K562 (cell line): ENCODE measurements around the gene TMEM132D. TPM values are rescaled to one million over a fixed set of nuclear protein-coding genes. Genes with fewer than 3 reads are reported as not detected.

Experiments
- CXXC5 ChIP-seq: fragments of 250-450 bp; sonication (Bioruptor Pico); IDR thresholded peaks from 2 replicates; pipeline ENCODE4 v1.8.0; 2022; ENCODE audit warnings: inconsistent platforms, mild to moderate bottlenecking, moderate library complexity
- SETDB1 ChIP-seq: IDR thresholded peaks from one replicate; pipeline ENCODE4 v1.6.1; 2012; ENCODE audit warnings: low read length, control low read depth, inconsistent platforms
- TRIM28 ChIP-seq: fragments of 450-650 bp; IDR thresholded peaks from 2 replicates; pipeline ENCODE4 v1.6.1; 2017
- polyA plus RNA-seq, 8 experiments: library from polyadenylated mRNA; depleted of rRNA in 4 of 8; stranded (reverse) in 5 of 8; unstranded in 3 of 8; fragments of >200 nt; fragmentation: Nextera tagmentation in 2 of 8; fragmentation: Illumina TruSeq in 1 of 8; extraction: Ambion mirVana in 2 of 8; extraction: Trizol in 1 of 8; gene quantifications; 2 replicates each; pipeline versions ENCODE4 v1.2.1 to v1.2.3, GENCODE V29; 2011 to 2014; ENCODE audit warnings: inconsistent platforms in 1 of 8, missing spikeins in 1 of 8
- total RNA-seq, 7 experiments: library from RNA; depleted of rRNA in 6 of 7; stranded (reverse); fragments of >200 nt in 6 of 7; fragmentation: Illumina TruSeq in 2 of 7; extraction: Trizol in 2 of 7; gene quantifications; 2 replicates each; pipeline versions ENCODE4 v1.2.1 to v1.2.3, GENCODE V29; 2011 to 2021; ENCODE audit warnings: low replicate concordance in 1 of 7
- TF ChIP-seq, protein P1 (sequence below), 2 experiments: fragments of 450-650 bp; formaldehyde crosslinking in 1 of 2; IDR thresholded peaks; 2 replicates each; pipeline versions ENCODE4 v1.4.0 to v1.6.1; 2014 to 2020; ENCODE audit warnings: mild to moderate bottlenecking in 2 of 2, borderline replicate concordance in 1 of 2, low read depth in 1 of 2

The TMEM132D gene
- total and polyA plus RNA-seq, 9 of the 15 experiments (the other 6 are each of a cell fraction or from before 2014, with no cell fraction given): not detected

DNA sequence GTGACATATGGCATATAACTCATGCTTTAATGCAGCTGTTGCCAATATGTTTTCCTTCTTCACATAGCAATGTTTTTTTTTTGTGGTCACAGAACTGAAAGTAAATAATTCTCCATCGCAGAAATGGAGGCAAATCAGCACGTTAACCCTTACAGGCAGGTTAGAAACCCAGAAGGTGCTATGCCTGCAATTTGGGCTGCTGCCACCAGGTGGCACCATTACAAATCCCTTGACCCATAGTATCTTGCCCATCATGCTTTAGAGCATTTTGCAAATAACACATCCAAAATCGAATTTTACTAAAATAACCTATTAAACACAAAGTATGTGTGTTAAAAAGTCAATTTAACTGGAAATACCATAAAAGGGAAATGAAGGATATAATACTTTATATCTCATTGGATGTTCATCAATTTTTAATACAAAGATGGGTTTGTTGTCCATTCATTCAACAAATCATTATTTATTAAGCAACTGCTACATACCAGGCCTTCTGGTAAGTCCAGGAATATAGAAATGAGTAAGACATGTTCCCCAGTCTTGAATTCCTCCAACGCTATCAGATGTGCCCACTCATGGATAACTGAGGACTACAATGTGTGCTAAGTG lies 710.5 kb downstream of the TMEM132D start (continued):
- TF ChIP-seq, protein P1, sequence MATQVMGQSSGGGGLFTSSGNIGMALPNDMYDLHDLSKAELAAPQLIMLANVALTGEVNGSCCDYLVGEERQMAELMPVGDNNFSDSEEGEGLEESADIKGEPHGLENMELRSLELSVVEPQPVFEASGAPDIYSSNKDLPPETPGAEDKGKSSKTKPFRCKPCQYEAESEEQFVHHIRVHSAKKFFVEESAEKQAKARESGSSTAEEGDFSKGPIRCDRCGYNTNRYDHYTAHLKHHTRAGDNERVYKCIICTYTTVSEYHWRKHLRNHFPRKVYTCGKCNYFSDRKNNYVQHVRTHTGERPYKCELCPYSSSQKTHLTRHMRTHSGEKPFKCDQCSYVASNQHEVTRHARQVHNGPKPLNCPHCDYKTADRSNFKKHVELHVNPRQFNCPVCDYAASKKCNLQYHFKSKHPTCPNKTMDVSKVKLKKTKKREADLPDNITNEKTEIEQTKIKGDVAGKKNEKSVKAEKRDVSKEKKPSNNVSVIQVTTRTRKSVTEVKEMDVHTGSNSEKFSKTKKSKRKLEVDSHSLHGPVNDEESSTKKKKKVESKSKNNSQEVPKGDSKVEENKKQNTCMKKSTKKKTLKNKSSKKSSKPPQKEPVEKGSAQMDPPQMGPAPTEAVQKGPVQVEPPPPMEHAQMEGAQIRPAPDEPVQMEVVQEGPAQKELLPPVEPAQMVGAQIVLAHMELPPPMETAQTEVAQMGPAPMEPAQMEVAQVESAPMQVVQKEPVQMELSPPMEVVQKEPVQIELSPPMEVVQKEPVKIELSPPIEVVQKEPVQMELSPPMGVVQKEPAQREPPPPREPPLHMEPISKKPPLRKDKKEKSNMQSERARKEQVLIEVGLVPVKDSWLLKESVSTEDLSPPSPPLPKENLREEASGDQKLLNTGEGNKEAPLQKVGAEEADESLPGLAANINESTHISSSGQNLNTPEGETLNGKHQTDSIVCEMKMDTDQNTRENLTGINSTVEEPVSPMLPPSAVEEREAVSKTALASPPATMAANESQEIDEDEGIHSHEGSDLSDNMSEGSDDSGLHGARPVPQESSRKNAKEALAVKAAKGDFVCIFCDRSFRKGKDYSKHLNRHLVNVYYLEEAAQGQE (IDR thresholded peaks at IDR 0.05; ENCODE audit: borderline replicate concordance): peak; percentile 49; the same call in 1 of the 2 replicates
- TF ChIP-seq, protein P1 (CRISPR knock-in tag; IDR thresholded peaks at IDR 0.05; ENCODE audit: low read depth): no peak
- TF ChIP-seq TRIM28 (peak; percentile 46; the same call in 1 of the 2 replicates), SETDB1 (no peak), CXXC5 (no peak)
